ENCODE measurements around the gene LRRC57.

Gene LRRC57

DNA sequence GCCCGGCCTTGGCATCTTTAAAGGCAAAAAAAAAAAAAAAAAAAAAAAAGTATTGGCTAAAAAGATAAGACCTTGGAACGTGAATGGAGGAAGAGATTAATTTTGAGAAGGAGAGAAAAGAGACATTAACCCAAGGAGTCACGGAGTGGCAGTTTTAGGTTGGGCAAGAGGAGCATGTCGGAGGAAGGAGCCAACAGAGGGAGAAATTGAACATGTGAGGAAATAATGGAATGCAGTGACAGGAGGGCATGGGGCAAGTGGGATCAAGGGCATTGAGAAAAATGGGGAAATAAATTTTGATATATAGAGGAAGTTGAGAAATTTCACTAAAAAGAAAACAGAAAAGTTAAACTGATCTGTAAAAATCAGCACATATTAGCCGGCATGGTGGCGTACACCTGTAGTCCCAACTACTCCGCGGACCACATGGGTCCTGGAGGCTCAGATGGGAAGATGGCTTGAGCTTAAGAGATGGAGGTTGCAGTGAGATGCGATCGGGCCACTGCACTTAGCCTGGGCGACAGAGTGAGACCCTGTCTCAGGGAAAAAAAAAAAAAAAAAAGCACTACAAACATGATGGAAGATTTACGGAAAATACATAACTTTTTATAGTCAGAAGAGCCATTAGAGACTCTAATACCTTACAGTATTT lies 1.3 kb upstream of the LRRC57 start:
- DNase-seq (ENCODE audit: low read depth), result no peak

DNA sequence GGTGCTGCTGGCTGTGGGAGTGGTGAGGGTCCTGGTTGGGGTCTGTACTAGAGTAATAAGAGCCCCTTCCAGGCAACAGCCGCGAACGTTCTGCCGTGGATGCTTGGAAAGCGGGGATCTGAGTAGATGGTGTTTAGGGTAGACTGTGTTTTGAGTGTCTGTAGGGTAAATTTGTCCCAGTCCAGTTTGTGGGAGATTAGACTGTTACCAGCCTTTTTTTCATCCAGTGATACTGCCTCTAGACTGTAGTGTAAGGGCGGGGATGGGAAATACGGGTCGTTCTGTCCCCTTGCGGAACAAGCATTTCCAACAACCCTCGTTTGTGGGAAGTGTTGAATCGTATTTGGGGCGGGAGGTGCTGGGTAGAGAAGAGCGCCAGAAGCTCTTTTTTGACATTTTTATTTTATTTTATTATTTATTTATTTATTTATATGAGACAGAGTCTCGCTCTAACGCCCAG lies 469 bp upstream of the LRRC57 start:
- peak; percentile 59 for DNase-seq (ENCODE audit: low read depth)

DNA sequence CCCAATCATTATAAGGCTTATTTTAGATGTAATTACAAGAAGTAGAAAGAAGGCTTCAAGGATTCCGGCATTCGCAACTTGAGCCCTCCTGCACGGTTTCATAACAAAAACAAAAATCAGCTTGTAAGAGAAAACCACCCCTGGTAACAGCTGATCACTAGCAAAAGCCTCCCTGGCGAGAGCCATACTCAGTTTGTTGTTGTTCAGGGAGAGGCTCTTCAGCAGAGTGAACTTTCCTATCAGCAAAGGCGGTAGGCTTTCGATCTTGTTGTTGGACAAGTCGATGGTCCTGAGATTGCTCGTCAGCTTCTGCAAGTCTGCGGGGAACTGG lies 710 bp downstream of the LRRC57 start:
- DNase-seq (ENCODE audit: low read depth), result no peak

DNA sequence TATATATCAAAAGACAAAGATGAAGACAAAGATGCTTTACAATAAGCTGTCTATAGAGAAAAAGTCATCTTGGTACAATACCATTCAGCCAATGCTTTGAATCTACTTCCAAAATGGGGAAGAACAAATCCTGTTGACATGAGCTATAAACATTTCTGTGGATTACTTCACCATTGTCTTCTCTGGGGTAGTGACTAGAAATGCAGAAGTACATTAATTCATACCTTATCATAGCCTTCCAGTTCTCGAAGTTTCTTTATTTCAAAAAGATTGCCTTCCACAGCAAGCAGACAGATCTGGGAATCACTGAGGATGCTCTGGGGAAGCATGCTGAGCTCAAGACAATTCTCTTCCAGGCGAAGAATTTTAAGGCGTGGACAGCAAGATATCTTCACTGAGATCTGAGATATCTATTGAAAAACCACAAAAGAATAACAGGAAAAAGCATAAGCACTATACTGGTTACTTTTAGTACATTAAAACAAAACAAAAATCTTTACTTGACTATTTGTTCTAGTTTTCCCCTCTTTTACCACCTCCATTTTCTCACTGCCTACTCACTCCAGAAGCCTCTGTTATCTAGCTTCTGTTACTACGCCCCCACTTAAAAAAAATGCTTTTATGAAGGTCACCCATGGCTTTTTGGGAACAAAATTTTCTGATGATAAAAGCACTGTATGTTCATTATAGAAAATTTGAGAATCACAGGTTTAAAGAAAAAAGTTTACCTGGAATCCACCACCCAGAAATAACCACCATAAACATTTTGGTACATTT lies 3.6 kb downstream of the LRRC57 start:
- DNase-seq (ENCODE audit: low read depth), result no peak

DNA sequence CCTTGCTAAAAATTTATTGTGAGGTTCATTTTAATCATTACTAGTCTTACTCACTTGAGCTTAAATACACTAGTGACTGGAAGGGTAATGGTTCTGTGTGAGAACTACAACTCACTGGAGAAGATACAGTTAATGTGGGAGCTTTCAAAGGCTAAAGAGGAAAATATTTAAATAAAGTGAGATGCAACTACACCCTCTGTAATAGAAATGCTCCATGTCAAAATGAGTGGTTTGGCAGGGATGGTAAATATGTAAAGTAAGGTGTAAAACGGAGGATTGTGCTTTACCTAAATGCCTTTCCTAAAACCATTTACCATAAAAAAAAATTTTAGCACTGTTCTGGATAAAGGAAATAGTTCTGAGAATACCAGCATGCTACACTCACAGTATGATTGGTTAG lies 15.3 kb downstream of the LRRC57 start:
- no peak for DNase-seq (ENCODE audit: low read depth)

DNA sequence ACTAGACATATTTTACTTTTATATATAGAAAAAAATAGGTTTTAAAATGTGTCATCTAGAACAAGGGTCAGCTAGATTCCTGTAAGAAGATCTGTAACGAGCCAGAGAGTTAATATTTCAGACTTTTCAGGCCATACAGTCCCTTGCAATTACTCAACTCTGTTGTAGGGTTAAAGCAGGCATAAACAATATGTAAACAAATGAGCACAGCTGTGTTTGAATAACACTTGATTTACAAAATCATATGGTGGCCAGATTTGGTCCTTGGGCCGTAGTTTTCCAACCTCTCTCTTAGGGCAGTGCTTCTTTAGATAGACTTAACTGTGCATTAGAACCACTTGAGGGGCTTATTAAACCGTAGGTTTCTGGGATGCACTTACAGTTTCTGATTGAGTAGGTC lies 19.6 kb downstream of the LRRC57 start:
- DNase-seq (ENCODE audit: low read depth), result no peak

DNA sequence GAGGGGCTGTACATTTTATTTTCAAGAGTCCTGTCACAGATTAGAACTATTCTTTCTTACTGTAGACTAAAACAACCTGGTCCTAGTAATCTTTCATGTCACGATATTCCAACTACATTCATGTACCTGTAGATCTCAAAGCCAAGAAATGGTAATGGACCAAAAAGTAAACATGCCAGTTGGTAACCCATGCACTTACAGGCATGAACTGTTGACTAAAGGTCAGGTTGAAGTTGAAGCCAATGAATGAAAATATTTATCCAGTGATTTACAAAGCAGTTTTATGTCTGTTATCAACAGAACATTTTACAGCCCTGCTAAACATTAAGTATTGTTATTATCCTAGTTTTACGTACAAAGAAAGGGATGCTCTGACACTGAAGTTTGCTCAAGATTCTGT lies 25.3 kb downstream of the LRRC57 start:
- DNase-seq (ENCODE audit: low read depth), result no peak

DNA sequence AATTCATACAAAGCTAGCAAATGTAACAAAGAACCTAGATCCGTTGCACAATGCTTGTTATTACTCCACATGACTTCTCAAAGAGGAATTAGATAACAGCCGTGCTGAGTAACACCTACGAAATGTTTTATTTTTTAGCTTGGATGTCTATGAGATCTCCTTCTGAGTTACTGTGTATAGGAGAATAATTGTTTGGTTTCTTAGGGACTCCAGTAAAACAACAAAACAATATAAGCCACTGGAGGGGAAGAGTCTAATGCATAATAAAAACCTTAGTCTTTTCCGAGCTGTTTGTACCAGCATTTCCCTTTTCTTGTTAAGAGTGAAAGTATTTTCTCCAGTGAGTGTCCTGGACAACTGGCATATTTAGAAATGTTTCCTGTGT lies 37.6 kb downstream of the LRRC57 start:
- peak; percentile 69 for DNase-seq (ENCODE audit: low read depth)

DNA sequence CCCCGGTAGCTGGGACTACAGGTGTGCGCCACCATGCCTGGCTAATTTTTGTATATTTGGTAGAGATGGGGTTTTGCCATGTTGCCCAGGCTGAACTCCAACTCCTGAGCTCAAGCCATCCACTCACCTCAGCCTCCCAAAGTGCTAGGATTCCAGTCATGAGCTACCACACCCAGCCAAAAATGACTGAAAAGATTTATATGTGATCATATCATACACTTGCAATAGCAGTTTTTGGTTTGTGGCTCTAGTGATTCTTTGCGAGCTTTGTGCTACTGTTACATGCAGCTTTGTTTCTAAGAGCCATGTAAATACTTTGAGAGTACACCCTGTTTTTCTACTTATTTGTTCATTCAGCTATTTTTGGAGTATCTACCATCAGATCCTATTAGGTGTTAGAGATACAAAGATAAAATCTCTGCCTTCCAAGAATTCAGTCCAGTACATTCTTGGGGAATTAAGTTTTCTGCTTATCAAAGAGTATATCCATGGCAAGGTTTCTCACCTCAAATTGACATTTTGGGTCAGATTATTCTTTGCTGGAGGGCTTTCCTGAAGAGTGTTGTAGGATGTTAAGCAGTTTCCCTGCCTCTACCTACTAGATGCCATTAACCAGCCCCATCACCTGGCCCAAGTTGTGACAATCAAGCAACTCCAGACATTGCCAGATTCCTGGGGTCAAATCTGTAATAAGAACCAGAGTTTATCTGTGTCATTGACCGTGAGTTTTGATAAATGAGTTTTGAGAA lies 38.2 kb downstream of the LRRC57 start:
- DNase-seq (ENCODE audit: low read depth), result no peak

DNA sequence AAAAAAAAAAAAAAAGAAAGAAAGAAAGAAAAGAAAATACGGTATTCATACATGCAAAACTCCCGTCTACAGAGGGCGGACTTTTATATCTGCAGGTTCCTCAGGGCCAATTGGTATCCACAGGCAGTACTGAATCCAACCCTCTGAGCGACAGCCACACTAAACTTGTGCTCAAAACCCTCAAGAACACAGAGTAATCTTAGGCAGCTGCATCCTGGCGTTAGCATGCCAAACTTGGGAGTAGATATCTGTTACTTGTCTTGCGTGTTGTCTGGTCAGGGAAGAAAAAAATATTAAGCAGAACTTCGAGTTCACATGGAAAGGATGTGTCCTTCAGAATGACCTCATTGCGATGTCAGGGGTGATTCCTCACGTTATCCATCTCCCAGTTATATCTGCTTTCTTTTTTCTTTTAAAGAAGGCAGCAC lies 40.3 kb downstream of the LRRC57 start:
- DNase-seq (ENCODE audit: low read depth), result peak; percentile 21

DNA sequence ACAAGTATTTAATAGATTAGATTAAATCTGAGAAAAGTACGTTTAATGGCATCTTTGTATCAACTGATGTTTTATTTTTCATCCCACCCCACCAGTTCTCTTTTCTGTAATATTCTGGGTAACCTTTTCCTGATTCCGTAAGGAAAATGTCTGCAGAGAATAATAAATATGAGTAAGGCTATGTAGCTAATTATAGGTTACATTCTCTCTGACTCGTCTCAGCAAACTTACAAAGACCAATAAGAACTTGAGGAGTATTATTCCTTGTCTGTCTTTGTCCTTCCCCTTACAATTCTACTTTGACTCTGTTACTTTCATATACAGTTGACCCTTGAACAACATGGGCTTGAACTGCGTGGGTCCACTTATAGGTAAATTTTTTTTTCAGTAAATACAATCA lies 41.1 kb downstream of the LRRC57 start:
- no peak for DNase-seq (ENCODE audit: low read depth)

DNA sequence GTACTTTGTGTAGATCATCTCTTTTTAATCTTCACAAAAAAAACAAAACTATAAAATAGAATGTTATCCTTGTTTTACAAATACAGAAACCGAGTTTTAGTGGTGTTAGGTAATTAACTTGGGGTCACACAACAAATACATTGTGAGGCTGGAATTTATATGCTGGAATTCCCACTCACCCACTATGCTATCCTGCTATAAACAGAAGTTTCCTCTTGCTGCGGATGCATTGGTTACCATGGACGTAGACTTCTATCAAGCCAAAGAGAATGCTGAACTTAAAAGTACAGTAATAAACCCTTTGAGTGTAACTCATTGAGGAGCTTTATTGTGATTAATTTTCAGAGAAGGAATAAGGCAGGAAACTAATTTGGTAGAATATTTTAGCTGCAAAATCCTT lies 44.0 kb downstream of the LRRC57 start:
- DNase-seq (ENCODE audit: low read depth), result no peak

DNA sequence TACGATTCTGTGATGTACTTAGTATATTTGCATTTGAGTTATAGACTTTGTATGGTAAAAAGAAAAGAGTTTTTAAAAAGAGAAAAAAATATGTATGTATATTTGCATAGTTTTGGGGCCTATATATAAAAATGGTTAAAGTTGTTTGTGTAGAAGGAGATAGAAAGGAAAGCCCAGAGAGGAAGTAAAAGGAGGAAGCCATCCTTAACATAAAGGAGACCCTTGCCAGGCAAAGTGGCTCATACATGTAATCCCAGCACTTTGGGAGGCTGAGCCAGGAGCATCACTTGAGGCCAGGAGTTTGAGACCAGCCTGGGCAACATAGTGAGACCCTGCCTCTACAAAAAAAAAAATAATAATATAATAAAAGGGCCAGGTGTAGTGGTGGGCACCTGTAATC lies 44.8 kb downstream of the LRRC57 start:
- DNase-seq (ENCODE audit: low read depth), result no peak

DNA sequence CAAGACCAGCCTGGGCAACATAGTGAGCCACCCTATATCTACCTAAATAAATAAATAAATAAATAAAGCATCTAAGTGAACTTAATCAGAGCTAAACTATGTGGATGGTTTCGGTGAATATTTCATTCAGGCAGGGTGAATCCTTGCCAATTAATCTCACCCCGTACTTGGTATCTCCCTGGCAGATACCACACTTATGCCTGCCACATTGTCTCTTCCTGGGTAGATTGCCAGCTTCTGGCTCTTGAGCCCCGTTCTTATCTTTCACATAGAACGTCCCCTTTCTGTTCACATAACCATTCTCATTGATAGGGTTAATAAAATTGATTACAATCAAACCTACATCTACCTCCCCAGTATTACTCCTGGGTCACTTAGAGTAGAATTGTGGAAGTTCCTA lies 46.1 kb downstream of the LRRC57 start:
- no peak for DNase-seq (ENCODE audit: low read depth)

DNA sequence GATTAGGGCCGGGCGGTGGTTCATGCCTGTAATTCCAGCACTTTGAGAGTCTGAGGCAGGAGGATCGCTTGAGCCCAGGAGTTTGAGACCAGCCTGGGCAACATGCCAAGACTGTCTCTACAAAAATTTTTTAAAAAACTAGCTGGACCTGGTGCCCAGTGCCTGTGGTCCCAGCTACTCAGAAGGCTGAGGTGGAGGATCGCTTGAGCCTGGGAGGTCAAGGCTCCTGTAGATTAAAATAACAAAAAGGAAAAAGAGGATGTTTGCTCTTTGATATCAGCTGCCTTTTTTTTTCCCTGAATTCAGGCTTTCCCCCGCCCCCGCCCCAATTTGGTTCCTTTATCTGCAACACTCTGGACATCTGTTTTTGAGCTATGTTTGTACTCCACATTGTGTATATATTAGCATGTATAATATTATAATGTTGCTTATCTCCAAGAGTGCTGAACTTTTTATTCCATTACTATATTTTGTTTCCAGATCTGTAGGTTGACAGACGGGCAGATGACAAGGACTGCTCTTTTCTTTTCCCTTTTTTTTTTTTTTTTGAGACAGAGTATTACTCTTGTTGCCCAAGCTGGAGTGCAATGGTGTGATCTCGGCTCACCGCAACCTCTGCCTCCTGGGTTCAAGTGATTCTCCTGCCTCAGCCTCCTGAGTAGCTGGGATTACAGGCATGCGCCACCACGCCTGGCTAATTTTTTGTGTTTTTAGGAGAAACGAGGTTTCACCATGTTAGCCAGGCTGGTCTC lies 48.6 kb downstream of the LRRC57 start:
- no peak for DNase-seq (ENCODE audit: low read depth)

DNA sequence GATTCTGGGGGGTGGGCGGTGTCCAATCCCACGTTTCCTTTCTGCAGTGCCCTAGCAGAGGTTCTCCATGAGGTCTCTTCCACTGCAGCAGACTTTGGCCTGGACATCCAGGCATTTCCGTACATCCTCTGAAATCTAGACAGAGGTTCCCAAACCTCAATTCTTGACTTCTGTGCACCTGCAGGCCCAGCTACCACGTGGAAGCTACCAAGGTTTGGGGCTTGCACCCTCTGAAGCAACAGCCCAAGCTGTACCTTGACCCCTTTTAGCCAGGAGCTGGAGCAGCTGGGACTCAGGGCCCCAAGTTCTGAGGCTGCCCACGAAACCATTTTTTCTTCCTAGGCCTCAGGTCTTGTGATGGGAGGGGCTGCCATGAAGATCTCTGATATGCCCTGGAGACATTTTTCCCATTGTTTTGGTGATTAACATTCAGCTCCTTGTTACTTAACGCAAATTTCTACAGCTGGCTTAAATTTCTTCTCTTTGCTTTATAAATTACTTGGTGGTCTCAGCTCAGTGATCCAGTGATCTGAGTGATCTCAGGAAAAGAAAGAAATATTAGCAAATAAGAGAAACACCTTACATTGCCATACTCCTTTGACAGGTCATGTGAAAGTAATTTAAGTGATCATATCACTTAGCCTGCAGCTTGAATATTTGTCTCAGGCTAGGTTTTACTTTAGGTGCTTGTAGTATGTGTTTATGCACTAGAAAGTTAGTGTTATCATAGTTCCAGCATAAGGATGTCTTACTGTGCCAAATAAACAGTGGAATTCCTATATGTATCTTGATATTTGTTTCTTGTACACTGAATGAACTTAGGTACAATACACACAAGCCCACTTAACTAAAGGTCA lies 50.2 kb downstream of the LRRC57 start:
- DNase-seq (ENCODE audit: low read depth), result no peak

DNA sequence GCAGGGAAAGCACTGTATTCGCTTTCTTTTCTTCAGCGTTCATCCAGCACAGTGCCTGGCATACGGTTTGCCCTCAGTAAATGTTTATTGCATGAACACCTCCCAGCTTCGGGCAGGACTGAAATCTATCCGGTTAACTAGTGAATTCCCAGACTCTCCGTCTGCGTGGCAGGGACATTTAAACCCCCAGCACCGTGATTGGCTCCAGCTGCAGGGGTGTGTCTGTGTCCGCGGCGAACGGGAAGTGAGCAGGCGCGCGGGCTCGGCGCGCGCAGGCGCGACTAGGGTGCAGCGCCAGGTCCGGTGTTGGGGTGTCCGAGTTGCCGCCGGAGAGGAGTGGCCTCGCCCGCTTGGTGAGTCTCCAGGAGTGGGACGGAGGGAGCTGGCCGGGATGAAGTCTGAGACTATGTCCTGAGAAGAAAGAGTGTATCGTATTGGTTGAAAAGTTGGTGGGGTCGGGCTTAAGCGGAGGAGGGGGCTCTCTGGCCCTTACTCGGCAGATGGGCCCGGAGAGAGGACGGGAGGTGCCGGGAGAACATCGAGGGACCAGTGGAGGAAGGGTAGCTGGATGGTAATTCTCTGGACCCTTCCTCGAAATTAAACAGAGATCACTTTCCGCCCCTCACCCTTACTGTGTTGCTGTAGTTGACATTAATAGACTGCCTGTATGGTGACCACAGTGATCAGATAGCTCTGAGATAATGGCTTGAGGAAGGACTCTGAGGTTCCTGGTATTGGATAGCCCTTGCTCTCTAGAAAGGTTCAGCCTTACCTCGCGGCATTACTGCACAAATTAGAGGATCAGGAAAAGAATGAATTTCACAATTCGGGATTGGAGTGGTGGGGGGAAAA lies 53.0 kb downstream of the LRRC57 start, which contains the start of gene SNAP23:
TSS of gene SNAP23 (plus strand) at position 274 of the 852 bp plus-strand sequence. CDS start 16,213 bp downstream, outside the sequence.
- peak; percentile 94 for DNase-seq (ENCODE audit: low read depth)

DNA sequence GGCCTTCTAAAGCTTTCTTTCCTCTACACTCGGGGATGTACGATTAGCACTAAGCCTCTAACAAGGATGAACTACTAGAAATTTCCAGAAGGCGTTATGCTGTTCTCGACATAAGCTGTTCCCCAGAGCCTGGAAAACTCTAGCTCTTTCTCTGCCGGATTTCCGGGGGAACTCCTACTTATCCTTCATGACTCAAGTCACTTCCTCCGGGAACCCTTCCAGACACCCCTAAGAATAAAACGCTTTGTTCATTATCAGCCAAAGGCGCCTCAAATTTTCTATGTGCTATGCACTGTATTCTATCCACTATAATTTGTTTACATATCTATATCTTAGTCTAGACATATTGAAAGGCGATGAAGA lies 53.6 kb downstream of the LRRC57 start:
- peak; percentile 84 for DNase-seq (ENCODE audit: low read depth)

DNA sequence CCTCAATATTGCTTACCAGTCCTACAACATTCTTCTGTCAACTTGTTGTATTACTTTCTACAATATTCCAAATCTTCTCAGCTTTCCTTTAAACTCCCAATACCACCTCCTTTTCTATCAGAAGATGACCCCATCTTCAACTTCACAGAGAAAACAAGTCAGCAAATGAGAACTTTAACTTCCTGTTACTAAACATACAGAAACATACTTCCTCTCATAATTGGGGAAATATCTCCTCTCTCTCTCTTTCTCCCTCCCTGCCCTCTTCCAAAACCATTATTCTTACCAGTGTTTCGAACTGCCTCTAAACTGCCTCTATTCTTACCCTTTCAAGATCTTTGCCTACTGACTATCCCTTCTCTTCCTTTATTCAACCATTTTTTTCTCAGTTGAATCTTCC lies 54.9 kb downstream of the LRRC57 start:
- no peak for DNase-seq (ENCODE audit: low read depth)

DNA sequence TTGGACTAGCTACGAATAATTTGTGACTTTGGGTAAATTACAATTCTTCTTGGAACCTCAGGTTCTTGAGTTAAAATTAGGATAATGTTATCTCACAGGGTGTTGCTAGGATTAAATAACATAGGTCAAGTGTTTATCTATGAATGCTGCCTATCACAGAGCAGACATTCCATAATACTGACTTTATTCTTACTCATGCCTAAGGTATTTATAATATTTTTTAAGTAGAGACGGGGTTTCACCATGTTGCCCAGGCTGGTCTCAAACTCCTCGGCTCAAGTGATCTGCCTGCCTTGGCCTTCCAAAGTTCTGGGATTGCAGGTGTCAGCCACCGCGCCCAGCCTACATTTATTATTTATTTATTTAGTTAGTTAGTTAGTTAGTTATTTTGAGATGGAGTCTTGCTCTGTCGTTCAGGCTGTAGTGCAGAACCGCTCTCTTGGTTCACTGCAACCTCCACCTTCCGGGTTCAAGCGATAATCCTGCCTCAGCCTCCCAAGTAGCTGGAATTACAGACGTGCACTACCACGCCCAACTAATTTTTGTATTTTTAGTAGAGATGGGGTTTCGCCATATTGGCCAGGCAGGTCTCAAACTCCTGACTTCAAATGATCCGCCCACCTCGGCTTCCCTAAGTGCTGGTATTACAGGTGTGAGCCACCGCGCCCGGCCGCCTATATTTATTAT lies 56.9 kb downstream of the LRRC57 start:
- peak; percentile 86 for DNase-seq (ENCODE audit: low read depth)

All from ELR (cell line).